Stomach (tissue), 4 donors: ENCODE data around the gene VRK3.
"Not testable (repeated sequence)": the region's sequence is repeated elsewhere in the genome, so short reads cannot be mapped to it uniquely, and the experiment has no call there.

Experiments used
- EP300 ChIP-seq: sonication (generic); formaldehyde crosslinking; IDR thresholded peaks from one replicate; pipeline ENCODE4 v1.6.1; 2017; ENCODE audit warnings: antibody characterized with exemption
- POLR2A ChIP-seq, 4 donors: fragments of 450-650 bp; IDR thresholded peaks; one replicate each; pipeline ENCODE4 v1.6.1; 2016; ENCODE audit warnings: antibody characterized with exemption in 4 of 4, control low read depth in 2 of 4, mild to moderate bottlenecking in 1 of 4, moderate library complexity in 1 of 4
- TF ChIP-seq, protein P1 (sequence below), 7 experiments: fragments of 450-650 bp in 4 of 7; fragments of 200-600 bp in 3 of 7; sonication (generic) in 3 of 7; IDR thresholded peaks; one replicate each; pipeline ENCODE4 v1.5.1; 2016 to 2019; ENCODE audit warnings: antibody characterized with exemption in 7 of 7, control low read depth in 2 of 7, mild to moderate bottlenecking in 1 of 7

DNA sequence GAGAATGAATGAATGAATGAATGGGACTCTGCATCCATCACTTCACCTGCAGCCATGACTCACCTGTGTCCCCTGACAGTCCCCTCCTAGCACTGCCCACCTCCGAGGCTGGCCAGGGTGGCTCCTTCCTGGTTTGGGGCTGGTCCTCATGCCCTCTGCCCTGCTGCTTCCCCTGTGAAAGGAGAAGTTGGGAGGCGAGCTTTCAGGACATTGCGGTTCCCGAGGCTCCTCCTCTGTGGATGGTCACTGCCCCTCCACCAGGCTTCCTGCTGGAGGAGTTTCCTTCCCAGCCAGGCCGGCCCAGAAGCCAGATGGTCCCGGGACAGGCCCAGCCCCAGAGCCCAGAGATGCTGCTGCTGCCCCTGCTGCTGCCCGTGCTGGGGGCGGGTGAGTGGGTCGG, 55.8 kb downstream of the VRK3 start:
- TF ChIP-seq, protein P1, sequence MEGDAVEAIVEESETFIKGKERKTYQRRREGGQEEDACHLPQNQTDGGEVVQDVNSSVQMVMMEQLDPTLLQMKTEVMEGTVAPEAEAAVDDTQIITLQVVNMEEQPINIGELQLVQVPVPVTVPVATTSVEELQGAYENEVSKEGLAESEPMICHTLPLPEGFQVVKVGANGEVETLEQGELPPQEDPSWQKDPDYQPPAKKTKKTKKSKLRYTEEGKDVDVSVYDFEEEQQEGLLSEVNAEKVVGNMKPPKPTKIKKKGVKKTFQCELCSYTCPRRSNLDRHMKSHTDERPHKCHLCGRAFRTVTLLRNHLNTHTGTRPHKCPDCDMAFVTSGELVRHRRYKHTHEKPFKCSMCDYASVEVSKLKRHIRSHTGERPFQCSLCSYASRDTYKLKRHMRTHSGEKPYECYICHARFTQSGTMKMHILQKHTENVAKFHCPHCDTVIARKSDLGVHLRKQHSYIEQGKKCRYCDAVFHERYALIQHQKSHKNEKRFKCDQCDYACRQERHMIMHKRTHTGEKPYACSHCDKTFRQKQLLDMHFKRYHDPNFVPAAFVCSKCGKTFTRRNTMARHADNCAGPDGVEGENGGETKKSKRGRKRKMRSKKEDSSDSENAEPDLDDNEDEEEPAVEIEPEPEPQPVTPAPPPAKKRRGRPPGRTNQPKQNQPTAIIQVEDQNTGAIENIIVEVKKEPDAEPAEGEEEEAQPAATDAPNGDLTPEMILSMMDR (IDR thresholded peaks at IDR 0.05), result not testable (repeated sequence)
- TF ChIP-seq EP300; POLR2A (IDR thresholded peaks at IDR 0.05): not testable (repeated sequence)
